ENCODE results near the gene CCDC178.
"Not testable (repeated sequence)": the region's sequence is repeated elsewhere in the genome, so short reads cannot be mapped to it uniquely, and the experiment has no call there.

The CCDC178 gene

DNA sequence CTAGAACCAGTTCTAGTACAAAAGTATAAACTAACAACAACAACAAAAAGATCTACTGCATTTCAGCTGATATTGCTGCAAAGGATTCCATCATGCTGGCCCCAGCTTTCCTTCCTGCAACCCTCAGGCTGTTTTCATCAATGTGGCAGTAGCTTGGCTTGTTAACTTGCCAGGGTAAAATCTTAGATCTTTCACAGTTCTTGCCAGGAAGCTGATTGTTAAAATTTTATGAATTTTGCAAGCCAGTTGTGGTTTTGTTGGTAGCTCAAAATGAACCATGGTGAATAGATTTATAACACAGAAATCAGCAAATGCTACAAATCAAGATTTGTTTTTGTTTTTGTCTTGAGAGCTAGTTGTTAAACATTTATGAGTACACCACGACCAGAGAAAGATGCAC lies 19.3 kb downstream of the CCDC178 start:
- TF ChIP-seq POLR2A (IDR thresholded peaks at IDR 0.05; ENCODE audit: low read depth, low read length) = no peak
- FAIRE-seq (no peak), DNase-seq (ENCODE audit: insufficient read length, low spot score) (no peak)

- TF ChIP-seq POLR2A (IDR thresholded peaks at IDR 0.05; ENCODE audit: low read depth, low read length) = no peak
- no peak for FAIRE-seq
- DNase-seq (ENCODE audit: insufficient read length, low spot score) = no peak
Measured at GRCh38 chr18:33404244-33404873, 36.2 kb downstream of the CCDC178 start.

GRCh38 chr18:33398939-33399338 lies 41.6 kb downstream of the CCDC178 start:
- not testable (repeated sequence) for FAIRE-seq; DNase-seq (ENCODE audit: insufficient read length, low spot score)

DNA sequence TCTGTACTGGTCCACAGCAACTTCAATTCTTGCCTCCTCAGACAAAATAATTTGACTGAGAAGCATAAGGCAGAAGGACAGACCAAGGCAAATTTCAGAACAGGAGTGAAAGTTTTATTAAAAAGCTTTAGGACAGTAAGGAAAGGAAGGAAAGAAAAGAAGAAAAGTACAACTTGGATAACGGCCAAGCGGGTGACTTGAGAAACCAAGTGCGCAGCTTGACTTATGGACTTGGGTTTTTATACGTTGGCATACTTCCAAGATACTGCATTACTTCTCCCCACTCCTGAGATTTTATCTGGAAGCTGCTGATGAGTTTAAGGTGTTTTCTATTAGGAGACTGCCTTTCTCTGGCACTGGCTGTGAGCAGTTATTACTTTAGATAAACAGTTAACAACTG lies 64.7 kb downstream of the CCDC178 start:
- no peak for TF ChIP-seq POLR2A (IDR thresholded peaks at IDR 0.05; ENCODE audit: low read depth, low read length)
- DNase-seq (ENCODE audit: insufficient read length, low spot score) (no peak), FAIRE-seq (no peak)

DNA sequence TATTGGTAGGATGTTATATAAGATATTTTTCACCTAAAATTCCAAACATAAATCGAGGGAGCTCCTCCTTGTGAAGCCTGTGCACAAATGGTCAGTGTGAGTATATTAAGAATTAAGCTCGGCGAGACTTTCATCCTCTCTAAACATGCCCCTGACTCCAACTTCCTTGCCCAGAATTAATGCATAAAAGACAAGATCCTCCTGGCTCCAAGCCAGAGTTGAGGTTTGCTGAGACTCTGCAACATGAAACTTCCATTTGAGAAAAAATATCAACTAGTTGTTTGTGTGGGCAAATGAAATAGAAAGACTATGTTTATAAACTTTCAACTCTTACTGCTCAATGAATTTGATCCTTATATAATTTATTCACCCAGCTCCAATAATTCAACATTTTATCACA lies 68.1 kb downstream of the CCDC178 start:
- no peak for TF ChIP-seq POLR2A (IDR thresholded peaks at IDR 0.05; ENCODE audit: low read depth, low read length)
- DNase-seq (ENCODE audit: insufficient read length, low spot score) (no peak), FAIRE-seq (no peak)

DNA sequence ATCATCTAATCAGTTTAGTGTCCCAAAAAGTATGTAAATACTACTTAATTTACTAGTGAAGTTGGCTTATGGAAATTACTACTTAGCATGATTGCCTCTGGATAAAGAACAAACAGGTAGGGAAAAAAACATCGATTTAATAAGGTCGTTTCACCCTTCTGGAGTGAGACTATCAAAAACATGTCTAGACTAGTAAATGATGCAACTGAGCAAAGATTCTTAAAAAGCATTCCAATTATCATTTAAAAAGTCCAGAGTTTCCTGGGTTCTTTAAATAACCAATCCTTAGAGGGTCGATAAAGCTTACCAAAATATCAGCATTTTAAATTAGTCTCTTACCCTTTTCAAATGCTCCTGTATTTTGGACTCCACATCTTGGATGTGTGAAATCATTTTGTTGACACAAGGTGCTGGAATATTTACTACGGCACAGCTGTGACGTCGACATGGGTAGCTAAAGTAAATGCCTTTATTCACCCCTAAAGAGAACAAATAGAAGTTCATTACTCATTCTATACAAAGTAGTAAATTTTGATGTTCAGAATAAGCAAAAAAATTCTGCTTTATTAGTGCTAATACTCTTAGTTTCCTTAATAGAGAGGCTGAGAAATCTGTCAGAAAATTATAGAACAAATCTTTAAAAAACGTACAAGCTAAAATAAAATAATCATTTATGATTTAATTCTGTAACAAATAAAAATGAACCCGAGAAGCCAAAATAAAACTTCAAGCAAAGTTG lies 70.6 kb downstream of the CCDC178 start:
- no peak for DNase-seq (ENCODE audit: insufficient read length, low spot score)
- no peak for TF ChIP-seq POLR2A (IDR thresholded peaks at IDR 0.05; ENCODE audit: low read depth, low read length)
- FAIRE-seq = no peak

DNA sequence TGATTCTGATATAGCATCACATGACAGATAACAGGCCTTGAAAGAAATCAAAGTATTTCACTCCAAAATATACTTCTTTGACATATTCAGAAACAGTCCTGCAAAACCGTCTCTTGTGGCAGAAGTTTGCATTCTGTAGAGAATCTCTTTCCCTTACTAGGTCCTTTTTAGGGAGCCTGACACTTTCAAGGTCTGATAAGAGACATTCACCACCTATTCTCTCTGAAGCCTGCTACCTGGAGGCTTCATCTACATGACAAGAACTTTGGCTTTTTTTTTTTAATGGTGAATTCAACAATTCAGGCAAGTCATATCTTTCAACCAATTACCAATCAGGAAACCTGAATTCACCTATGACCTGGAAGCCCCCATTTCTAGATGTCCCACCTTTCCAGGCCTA lies 83.8 kb downstream of the CCDC178 start:
- TF ChIP-seq POLR2A (IDR thresholded peaks at IDR 0.05; ENCODE audit: low read depth, low read length) = no peak
- no peak for FAIRE-seq
- no peak for DNase-seq (ENCODE audit: insufficient read length, low spot score)

- FAIRE-seq = no peak
- no peak for DNase-seq (ENCODE audit: insufficient read length, low spot score)
- TF ChIP-seq POLR2A (IDR thresholded peaks at IDR 0.05; ENCODE audit: low read depth, low read length) = no peak
Measured at GRCh38 chr18:33355756-33356155, 84.8 kb downstream of the CCDC178 start.

DNA sequence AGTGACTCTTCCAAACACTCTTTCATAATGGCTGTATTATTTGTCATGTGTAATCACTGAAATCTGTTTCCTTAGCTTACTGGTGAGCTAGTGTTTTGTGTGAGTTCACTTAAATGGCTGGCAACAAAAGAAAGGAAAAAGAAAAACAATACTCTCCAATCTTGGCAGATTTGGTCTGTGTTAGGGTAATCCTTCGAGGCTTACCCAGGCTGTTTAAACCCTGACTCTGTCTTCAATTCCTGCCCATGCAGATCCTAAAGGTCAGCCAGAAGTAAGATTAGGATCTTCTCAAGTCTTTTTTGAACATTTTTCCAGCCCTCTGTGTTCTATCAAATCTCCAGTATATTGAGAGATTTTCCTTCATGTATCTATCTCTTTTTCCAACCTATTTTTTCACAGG lies 85.3 kb downstream of the CCDC178 start:
- no peak for FAIRE-seq
- TF ChIP-seq POLR2A (IDR thresholded peaks at IDR 0.05; ENCODE audit: low read depth, low read length) = no peak
- no peak for DNase-seq (ENCODE audit: insufficient read length, low spot score)

DNA sequence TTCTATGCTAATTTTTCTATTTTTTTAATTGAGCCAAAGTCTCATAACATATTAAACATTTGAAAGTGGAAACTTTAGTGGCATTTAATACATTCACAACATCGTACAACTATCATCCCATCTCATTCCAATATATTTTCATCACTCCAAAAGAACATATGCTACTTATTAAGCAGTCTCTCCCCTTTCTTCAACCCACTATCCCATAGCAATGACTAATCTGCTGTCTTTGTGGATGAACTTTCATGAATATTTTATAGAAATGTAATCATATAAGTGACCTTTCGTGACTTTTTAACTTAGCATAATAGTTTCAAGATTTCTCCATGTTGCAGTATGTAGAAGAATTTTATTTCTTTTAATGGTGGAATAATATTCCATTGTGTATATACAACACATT lies 90.3 kb downstream of the CCDC178 start:
- no peak for TF ChIP-seq POLR2A (IDR thresholded peaks at IDR 0.05; ENCODE audit: low read depth, low read length)
- DNase-seq (ENCODE audit: insufficient read length, low spot score) (no peak), FAIRE-seq (no peak)

- DNase-seq (ENCODE audit: insufficient read length, low spot score); FAIRE-seq: not testable (repeated sequence)
Measured at GRCh38 chr18:33339733-33340132, 100.8 kb downstream of the CCDC178 start.

DNA sequence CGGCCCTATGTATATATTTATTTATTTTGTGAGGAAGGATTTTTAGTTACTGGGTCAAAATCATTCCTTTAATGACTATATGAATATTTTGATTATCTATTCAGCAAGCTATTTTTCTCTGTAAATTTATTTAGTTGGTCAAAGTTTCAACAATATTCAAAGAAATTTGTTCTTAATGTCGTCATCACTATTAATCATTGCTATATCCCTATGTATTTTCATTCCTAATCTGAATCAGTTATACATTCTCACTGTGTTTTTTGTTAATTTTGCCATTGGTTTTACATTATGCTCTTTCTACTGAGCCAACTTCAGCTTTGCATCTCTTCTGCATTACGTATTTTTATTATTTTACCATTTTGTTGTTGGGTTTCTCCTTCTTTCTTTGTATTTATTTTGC lies 105.7 kb downstream of the CCDC178 start:
- FAIRE-seq = no peak
- DNase-seq (ENCODE audit: insufficient read length, low spot score) = no peak
- no peak for TF ChIP-seq POLR2A (IDR thresholded peaks at IDR 0.05; ENCODE audit: low read depth, low read length)

DNA sequence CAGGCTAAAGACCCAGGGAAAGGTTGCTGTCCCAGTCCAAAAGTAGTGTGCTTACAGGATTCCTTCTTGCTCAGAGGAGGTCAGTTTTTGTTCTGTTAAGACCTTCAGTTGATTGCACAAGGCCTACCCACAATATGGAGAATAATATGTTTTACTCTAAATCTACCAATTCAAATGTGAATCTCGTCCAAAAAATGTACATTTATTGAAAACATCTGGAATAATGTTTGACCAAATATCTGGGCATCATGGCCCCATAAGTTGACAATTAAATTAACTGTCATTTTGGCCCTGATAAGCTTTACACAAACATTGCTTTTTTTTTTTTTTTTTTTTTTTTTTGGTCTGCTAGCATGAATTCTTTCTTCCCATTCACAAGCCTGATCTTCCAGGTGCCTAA lies 109.8 kb downstream of the CCDC178 start:
- FAIRE-seq (no peak), DNase-seq (ENCODE audit: insufficient read length, low spot score) (no peak)
- TF ChIP-seq POLR2A (IDR thresholded peaks at IDR 0.05; ENCODE audit: low read depth, low read length) = no peak

GRCh38 chr18:33326975-33327374 lies 113.5 kb downstream of the CCDC178 start:
- no peak for TF ChIP-seq POLR2A (IDR thresholded peaks at IDR 0.05; ENCODE audit: low read depth, low read length)
- no peak for DNase-seq (ENCODE audit: insufficient read length, low spot score)
- no peak for FAIRE-seq

GRCh38 chr18:33317640-33318039 lies 122.9 kb downstream of the CCDC178 start:
- DNase-seq (ENCODE audit: insufficient read length, low spot score) (no peak), FAIRE-seq (no peak)
- no peak for TF ChIP-seq POLR2A (IDR thresholded peaks at IDR 0.05; ENCODE audit: low read depth, low read length)

Data from H54 (cell line).